ENCODE data around the gene KCNA5.

KCNA5 gene

GRCh38 chr12:5043589-5044419 is at the start of gene KCNA5:
TSS of gene KCNA5 (plus strand) at chr12:5043879. CDS start at chr12:5044148, 269 bp downstream.
- DNase-seq (ENCODE audit: low read depth): no peak

GRCh38 chr12:4994622-4995021 is 49.1 kb upstream of the KCNA5 start:
- DNase-seq (ENCODE audit: low read depth): no peak

GRCh38 chr12:4996714-4997113 is 47.0 kb upstream of the KCNA5 start:
- DNase-seq (ENCODE audit: low read depth): no peak

GRCh38 chr12:4997939-4998338 is 45.7 kb upstream of the KCNA5 start:
- no peak for DNase-seq (ENCODE audit: low read depth)

- DNase-seq (ENCODE audit: low read depth): no peak
Measured at GRCh38 chr12:5000204-5000603, 43.5 kb upstream of the KCNA5 start.

- DNase-seq (ENCODE audit: low read depth): no peak
Measured at GRCh38 chr12:5000658-5001385, 42.9 kb upstream of the KCNA5 start.

GRCh38 chr12:5003025-5003666 is 40.5 kb upstream of the KCNA5 start:
- DNase-seq (ENCODE audit: low read depth): peak; percentile 4

GRCh38 chr12:5008661-5009060 is 35.0 kb upstream of the KCNA5 start:
- DNase-seq (ENCODE audit: low read depth): no peak

GRCh38 chr12:5010151-5010550 is 33.5 kb upstream of the KCNA5 start:
- no peak for DNase-seq (ENCODE audit: low read depth)

- no peak for DNase-seq (ENCODE audit: low read depth)
Measured at GRCh38 chr12:5012337-5012736, 31.3 kb upstream of the KCNA5 start.

GRCh38 chr12:5013266-5013730 is 30.4 kb upstream of the KCNA5 start:
- no peak for DNase-seq (ENCODE audit: low read depth)

- no peak for DNase-seq (ENCODE audit: low read depth)
Measured at GRCh38 chr12:5014269-5014668, 29.4 kb upstream of the KCNA5 start.

GRCh38 chr12:5015711-5016492 is 27.8 kb upstream of the KCNA5 start:
- no peak for DNase-seq (ENCODE audit: low read depth)

- DNase-seq (ENCODE audit: low read depth): no peak
Measured at GRCh38 chr12:5016526-5016925, 27.2 kb upstream of the KCNA5 start.

- DNase-seq (ENCODE audit: low read depth): no peak
Measured at GRCh38 chr12:5017638-5018348, 25.9 kb upstream of the KCNA5 start.

GRCh38 chr12:5018677-5019076 is 25.0 kb upstream of the KCNA5 start:
- no peak for DNase-seq (ENCODE audit: low read depth)

GRCh38 chr12:5022025-5022424 is 21.7 kb upstream of the KCNA5 start:
- DNase-seq (ENCODE audit: low read depth): no peak

- no peak for DNase-seq (ENCODE audit: low read depth)
Measured at GRCh38 chr12:5022465-5023061, 21.1 kb upstream of the KCNA5 start.

- no peak for DNase-seq (ENCODE audit: low read depth)
Measured at GRCh38 chr12:5023842-5024241, 19.8 kb upstream of the KCNA5 start.

GRCh38 chr12:5026342-5026938 is 17.2 kb upstream of the KCNA5 start:
- no peak for DNase-seq (ENCODE audit: low read depth)

Data from stimulated activated CD4-positive, alpha-beta T cell treated with anti-CD3 and anti-CD28 coated beads, Interleukin-2, amount 100 ng/mL, for 4 hours (primary cell).